K562 (cell line): ENCODE results near the gene SLC38A1. TPM values are rescaled to one million over a fixed set of nuclear protein-coding genes. Genes with fewer than 3 reads are reported as not detected.

ENCODE experiments used
- CBFA2T3 ChIP-seq: fragments of 450-650 bp; IDR thresholded peaks from 2 replicates; pipeline ENCODE4 v1.6.1; 2017
- CHCHD3 ChIP-seq: fragments of 250-450 bp; sonication (Bioruptor Pico); IDR thresholded peaks from 2 replicates; pipeline ENCODE4 v2.1.2; 2022; ENCODE audit warnings: mild to moderate bottlenecking
- ELK3 ChIP-seq: fragments of 450-650 bp; formaldehyde crosslinking; IDR thresholded peaks from 2 replicates; pipeline ENCODE4 v1.4.0; 2020; ENCODE audit warnings: mild to moderate bottlenecking
- ETS2 ChIP-seq: IDR thresholded peaks from 2 replicates; pipeline ENCODE4 v1.6.1; 2016; ENCODE audit warnings: borderline replicate concordance, missing genetic modification characterization, mild to moderate bottlenecking, moderate library complexity, missing compliant biosample characterization; ENCODE audit not compliant: poor library complexity, severe bottlenecking
- FIP1L1 ChIP-seq: fragments of 200-400 bp; formaldehyde crosslinking; IDR thresholded peaks from 2 replicates; pipeline ENCODE4 v1.6.1; 2018; ENCODE audit warnings: mild to moderate bottlenecking, low read depth, low read length; ENCODE audit not compliant: poor library complexity, severe bottlenecking
- GMEB1 ChIP-seq: fragments of 250-450 bp; sonication (Bioruptor Pico); IDR thresholded peaks from 2 replicates; pipeline ENCODE4 v1.4.0; 2020; ENCODE audit warnings: mild to moderate bottlenecking
- GTF2E2 ChIP-seq: fragments of 200-800 bp; sonication (Bioruptor generic); IDR thresholded peaks from 2 replicates; pipeline ENCODE4 v1.6.1; 2016; ENCODE audit warnings: missing genetic modification characterization, missing compliant biosample characterization
- HLTF ChIP-seq: fragments of 450-650 bp; IDR thresholded peaks from 2 replicates; pipeline ENCODE4 v1.6.1; 2016
- NKRF ChIP-seq: fragments of 450-650 bp; IDR thresholded peaks from 2 replicates; pipeline ENCODE4 v1.6.1; 2016; ENCODE audit warnings: borderline replicate concordance
- NR3C1 ChIP-seq: sonication (generic); formaldehyde crosslinking; IDR thresholded peaks from 2 replicates; pipeline ENCODE4 v1.8.1; 2022; ENCODE audit warnings: missing genetic modification reagents
- PKNOX1 ChIP-seq: fragments of 450-650 bp; IDR thresholded peaks from 2 replicates; pipeline ENCODE4 v1.6.1; 2016
- POLR2AphosphoS2 ChIP-seq: IDR thresholded peaks from 2 replicates; pipeline ENCODE4 v1.6.1; 2012; ENCODE audit warnings: low read length, improper control_type of control experiment
- RBFOX2 ChIP-seq: fragments of 200-400 bp; formaldehyde crosslinking; IDR thresholded peaks from 2 replicates; pipeline ENCODE4 v1.6.1; 2017; ENCODE audit warnings: low read depth, mild to moderate bottlenecking, low read length, moderate library complexity
- SOX6 ChIP-seq: fragments of 450-650 bp; IDR thresholded peaks from 2 replicates; pipeline ENCODE4 v1.6.1; 2014; ENCODE audit warnings: mild to moderate bottlenecking
- THRAP3 ChIP-seq: fragments of 450-650 bp; IDR thresholded peaks from 2 replicates; pipeline ENCODE4 v1.6.1; 2016; ENCODE audit warnings: mild to moderate bottlenecking, inconsistent platforms, borderline replicate concordance
- ZFP36 ChIP-seq: fragments of 150-350 bp; IDR thresholded peaks from 2 replicates; pipeline ENCODE4 v1.6.1; 2018; ENCODE audit warnings: low read length, low read depth; ENCODE audit not compliant: partially characterized antibody
- ZFPM2 ChIP-seq: fragments of 250-450 bp; sonication (Bioruptor Pico); IDR thresholded peaks from 2 replicates; pipeline ENCODE4 v1.5.1; 2022; ENCODE audit warnings: mild to moderate bottlenecking
- ZNF212 ChIP-seq: fragments of 450-650 bp; formaldehyde crosslinking; IDR thresholded peaks from 2 replicates; pipeline ENCODE4 v1.4.0; 2020; ENCODE audit warnings: mild to moderate bottlenecking
- ZNF316 ChIP-seq: fragments of 450-650 bp; IDR thresholded peaks from 2 replicates; pipeline ENCODE4 v1.6.1; 2016
- ZNF512 ChIP-seq: IDR thresholded peaks from 2 replicates; pipeline ENCODE4 v1.6.1; 2016; ENCODE audit warnings: missing genetic modification characterization, missing compliant biosample characterization
- ZNF551 ChIP-seq: fragments of 250-450 bp; sonication (Bioruptor Pico); IDR thresholded peaks from 2 replicates; pipeline ENCODE4 v1.5.0; 2021; ENCODE audit warnings: mild to moderate bottlenecking, moderate library complexity
- ZNF79 ChIP-seq: fragments of 250-450 bp; sonication (Bioruptor Pico); IDR thresholded peaks from 2 replicates; pipeline ENCODE4 v1.4.0; 2020; ENCODE audit warnings: low read depth, mild to moderate bottlenecking, moderate library complexity
- polyA plus RNA-seq, 8 experiments: library from polyadenylated mRNA; depleted of rRNA in 4 of 8; stranded (reverse) in 5 of 8; unstranded in 3 of 8; fragments of >200 nt; fragmentation: Nextera tagmentation in 2 of 8; fragmentation: Illumina TruSeq in 1 of 8; extraction: Ambion mirVana in 2 of 8; extraction: Trizol in 1 of 8; gene quantifications; 2 replicates each; pipeline versions ENCODE4 v1.2.1 to v1.2.3, GENCODE V29; 2011 to 2014; ENCODE audit warnings: inconsistent platforms in 1 of 8, missing spikeins in 1 of 8
- total RNA-seq, 7 experiments: library from RNA; depleted of rRNA in 6 of 7; stranded (reverse); fragments of >200 nt in 6 of 7; fragmentation: Illumina TruSeq in 2 of 7; extraction: Trizol in 2 of 7; gene quantifications; 2 replicates each; pipeline versions ENCODE4 v1.2.1 to v1.2.3, GENCODE V29; 2011 to 2021; ENCODE audit warnings: low replicate concordance in 1 of 7

Gene SLC38A1
- total and polyA plus RNA-seq, 9 of the 15 experiments (the other 6 are each of a cell fraction or from before 2014, with no cell fraction given): 51.9 to 112 (median 75.0) TPM

GRCh38 chr12:46268583-46269428 is at the start of gene SLC38A1 (continued):
- TF ChIP-seq ZFPM2 (CRISPR knock-in tag) (peak; percentile 29; the same call in 1 of the 2 replicates), ELK3 (no peak), GTF2E2 (tag) (no peak), NR3C1 (CRISPR knock-in tag) (peak; percentile 76; the same call in 1 of the 2 replicates), ZNF551 (CRISPR knock-in tag) (no peak), SOX6 (peak; percentile 76), ZNF512 (no peak), ETS2 (tag) (no peak), RBFOX2 (peak; percentile 96), ZNF79 (CRISPR knock-in tag) (no peak), ZFP36 (no peak), ZNF316 (no peak), HLTF (no peak; the same call in 1 of the 2 replicates), GMEB1 (CRISPR knock-in tag) (peak; percentile 31; the same call in 1 of the 2 replicates), CHCHD3 (CRISPR knock-in tag) (no peak), THRAP3 (no peak), ZNF212 (no peak), CBFA2T3 (0 out of 2 replicates have a peak, but pooled peaks have one; percentile 7), POLR2AphosphoS2 (no peak), FIP1L1 (peak; percentile 35), PKNOX1 (peak; percentile 59), NKRF (peak; percentile 70; the same call in 1 of the 2 replicates)
